ENCODE measurements around the gene C14orf180.

GRCh38 chr14:104599446-104599845 lies 19.9 kb downstream of the C14orf180 start:
- TF ChIP-seq GATA2 (IDR thresholded peaks at IDR 0.05; ENCODE audit: low read depth, low read length) (no peak), GATA3 (IDR thresholded peaks at IDR 0.05; ENCODE audit: low read depth, low read length) (no peak)

All from SH-SY5Y (cell line).